Skeletal muscle satellite cell (primary cell): Measurements from ENCODE around the gene MAMDC4.

Experiments
- H3K27me3 ChIP-seq: 2 replicates; pipeline ENCODE4 v1.7.0; 2013; ENCODE audit warnings: low read length; ENCODE audit not compliant: control insufficient read depth, insufficient read depth
- H3K36me3 ChIP-seq: 2 replicates; pipeline ENCODE4 v1.7.0; 2013; ENCODE audit warnings: mild to moderate bottlenecking, control low read depth, low read length; ENCODE audit not compliant: insufficient read depth
- H3K4me1 ChIP-seq: 2 replicates; pipeline ENCODE4 v1.7.0; 2013; ENCODE audit warnings: low read length; ENCODE audit not compliant: control insufficient read depth, insufficient read depth
- H3K4me2 ChIP-seq: 2 replicates; pipeline ENCODE4 v1.7.0; 2013; ENCODE audit warnings: mild to moderate bottlenecking, low read length
- H3K4me3 ChIP-seq: 2 replicates; pipeline ENCODE4 v1.7.0; 2013; ENCODE audit warnings: low read length
- H3K9ac ChIP-seq: 2 replicates; pipeline ENCODE4 v1.7.0; 2013; ENCODE audit warnings: mild to moderate bottlenecking, low read depth, low read length, moderate library complexity
- H3K9me3 ChIP-seq: replicated peaks from 2 replicates; pipeline ENCODE4 v1.7.0; 2013; ENCODE audit warnings: mild to moderate bottlenecking, control low read depth, low read length

The MAMDC4 gene

DNA sequence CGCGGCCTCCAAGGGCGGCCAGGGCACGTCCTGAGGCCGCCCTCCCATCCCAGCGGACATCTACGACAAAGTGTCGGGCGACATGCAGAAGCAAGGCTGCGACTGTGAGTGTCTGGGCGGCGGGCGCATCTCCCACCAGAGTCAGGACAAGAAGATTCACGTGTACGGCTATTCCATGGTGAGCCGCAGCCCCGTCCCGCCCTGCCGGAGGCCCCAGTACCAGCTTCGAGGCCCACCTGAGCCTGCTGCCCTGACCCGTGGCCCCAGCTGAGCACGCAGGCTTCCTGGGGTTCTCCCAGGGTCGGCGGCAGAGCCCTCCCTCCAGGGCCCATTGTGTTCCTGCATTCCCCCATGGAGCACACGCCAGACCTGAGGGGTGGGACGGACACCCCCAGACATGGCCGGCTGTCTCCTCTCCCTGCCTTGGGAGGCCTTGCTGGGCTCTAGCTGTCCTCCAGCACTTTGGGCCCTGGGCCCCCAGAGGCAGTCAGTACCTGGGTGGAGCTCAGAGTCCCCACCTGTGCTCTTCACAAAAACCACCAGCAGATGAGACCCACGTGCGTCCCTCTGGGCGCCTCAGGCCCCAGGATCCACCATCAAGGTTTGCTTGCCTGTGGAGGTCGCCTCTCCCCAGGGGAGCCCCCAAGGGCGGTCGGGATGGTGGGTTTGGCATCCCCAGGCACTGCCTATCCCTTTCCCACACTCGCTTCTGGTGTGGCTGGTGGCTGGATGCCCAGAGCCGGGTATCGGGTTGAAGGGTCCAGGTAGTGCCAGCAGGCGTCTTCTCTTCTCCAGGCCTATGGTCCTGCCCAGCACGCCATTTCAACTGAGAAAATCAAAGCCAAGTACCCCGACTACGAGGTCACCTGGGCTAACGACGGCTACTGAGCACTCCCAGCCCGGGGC, 1.9 kb upstream of the MAMDC4 start:
- Histone ChIP-seq H3K9me3 (no peaks in the 10 kb centered on the region), H3K9ac (peak overlapping the region; percentile 86), H3K4me3 (peak overlapping the region; percentile 98), H3K4me1 (peaks cover 19% of the 10 kb centered on the region), H3K27me3 (peaks cover 4% of the 10 kb centered on the region), H3K4me2 (peak overlapping the region; percentile 100), H3K36me3 (peaks cover 9% of the 10 kb centered on the region)

DNA sequence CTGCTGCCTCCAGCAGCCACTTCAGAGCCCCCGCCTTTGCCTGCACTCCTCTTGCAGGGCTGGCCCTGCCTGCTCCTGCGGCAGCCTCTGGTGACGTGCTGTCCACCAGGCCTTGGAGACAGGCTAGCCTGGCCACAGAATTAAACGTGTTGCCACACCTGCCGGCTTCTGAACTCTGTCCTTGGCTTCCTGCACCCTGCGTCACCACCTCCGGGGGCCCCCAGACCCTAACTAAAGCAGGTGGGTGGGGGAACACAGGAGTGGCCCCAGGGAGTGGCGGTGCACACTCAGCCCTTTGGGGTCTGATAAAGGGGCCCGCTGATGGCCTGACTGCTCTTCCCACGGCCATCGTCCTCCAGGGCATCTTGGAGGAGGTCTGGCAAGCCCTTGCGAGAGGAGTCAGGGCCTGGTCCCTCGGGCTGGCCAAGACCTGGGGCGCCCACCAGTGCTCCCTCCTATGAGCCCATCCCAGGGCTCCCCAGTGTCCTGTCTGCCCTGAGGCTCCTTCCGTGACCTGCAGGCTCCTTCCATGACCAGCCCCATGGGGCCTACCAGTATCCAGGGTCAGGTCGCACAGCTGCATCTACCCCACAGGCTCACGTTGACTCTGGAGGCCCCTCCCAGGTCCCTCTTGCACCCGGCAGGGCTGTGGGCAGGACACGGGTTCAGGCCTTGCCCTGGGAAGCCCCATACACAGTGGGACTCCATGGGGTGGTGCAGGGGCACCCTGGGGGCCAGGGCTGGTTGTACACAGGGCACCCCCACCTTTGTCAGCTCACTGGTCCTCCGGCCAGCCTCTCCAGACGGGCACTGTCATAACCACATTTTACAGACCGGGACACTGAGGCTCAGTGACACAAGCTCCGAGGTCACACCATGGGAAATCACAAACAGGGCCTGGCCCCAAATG, 1.0 kb upstream of the MAMDC4 start:
- Histone ChIP-seq H3K9ac (no peak overlapping the region), H3K36me3 (peaks cover 9% of the 10 kb centered on the region), H3K27me3 (peaks cover 4% of the 10 kb centered on the region), H3K4me2 (peak overlapping the region; percentile 100), H3K4me3 (no peak overlapping the region), H3K4me1 (peaks cover 19% of the 10 kb centered on the region), H3K9me3 (no peaks in the 10 kb centered on the region)

GRCh38 chr9:136852664-136853595, 784 bp downstream of the MAMDC4 start:
- no peak overlapping the region for H3K4me3 ChIP-seq
- H3K9ac ChIP-seq: no peak overlapping the region
- H3K36me3 ChIP-seq: peaks cover 9% of the 10 kb centered on the region

GRCh38 chr9:136853596-136854112, 1.5 kb downstream of the MAMDC4 start:
- Histone ChIP-seq H3K9ac (no peak overlapping the region), H3K4me3 (no peak overlapping the region), H3K4me2 (no peak overlapping the region), H3K4me1 (peaks cover 13% of the 10 kb centered on the region), H3K27me3 (no peaks in the 10 kb centered on the region), H3K36me3 (peaks cover 9% of the 10 kb centered on the region), H3K9me3 (no peaks in the 10 kb centered on the region)

More at GRCh38 chr9:136852664-136853595, 784 bp downstream of the MAMDC4 start:
- Histone ChIP-seq H3K4me1 (peaks cover 15% of the 10 kb centered on the region), H3K9me3 (no peaks in the 10 kb centered on the region), H3K4me2 (no peak overlapping the region), H3K27me3 (no peaks in the 10 kb centered on the region)

DNA sequence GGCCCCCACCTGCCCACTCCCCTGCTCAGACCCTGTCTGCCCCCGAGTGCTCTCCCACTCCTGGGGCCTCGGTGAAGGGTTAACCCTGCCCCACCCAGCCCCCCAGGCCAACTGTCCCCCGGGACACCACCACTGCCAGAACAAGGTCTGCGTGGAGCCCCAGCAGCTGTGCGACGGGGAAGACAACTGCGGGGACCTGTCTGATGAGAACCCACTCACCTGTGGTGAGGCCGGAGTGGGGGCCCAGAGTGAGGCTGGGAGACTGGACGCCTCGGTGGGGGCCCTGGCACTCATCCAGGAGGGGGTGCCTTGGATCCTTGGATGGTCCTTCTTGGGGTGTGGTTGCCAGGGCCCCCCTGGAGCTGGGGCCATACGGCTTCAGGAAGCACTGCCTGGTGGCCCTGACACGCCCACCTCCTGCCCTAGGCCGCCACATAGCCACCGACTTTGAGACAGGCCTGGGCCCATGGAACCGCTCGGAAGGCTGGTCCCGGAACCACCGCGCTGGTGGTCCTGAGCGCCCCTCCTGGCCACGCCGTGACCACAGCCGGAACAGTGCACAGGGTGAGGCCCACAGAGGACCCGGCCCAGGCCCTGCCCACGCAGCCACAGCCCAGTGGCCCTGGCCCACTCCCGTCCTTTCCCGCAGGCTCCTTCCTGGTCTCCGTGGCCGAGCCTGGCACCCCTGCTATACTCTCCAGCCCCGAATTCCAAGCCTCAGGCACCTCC, 2.1 kb downstream of the MAMDC4 start:
- Histone ChIP-seq H3K4me2 (no peak overlapping the region), H3K36me3 (peaks cover 9% of the 10 kb centered on the region), H3K9me3 (no peaks in the 10 kb centered on the region), H3K27me3 (no peaks in the 10 kb centered on the region), H3K4me1 (peaks cover 19% of the 10 kb centered on the region), H3K9ac (no peak overlapping the region), H3K4me3 (no peak overlapping the region)

- Histone ChIP-seq H3K9ac (no peak overlapping the region), H3K9me3 (no peaks in the 10 kb centered on the region), H3K4me1 (peaks cover 21% of the 10 kb centered on the region)
These were observed 2.8 kb downstream of the MAMDC4 start for GRCh38 chr9:136854842-136855460.

DNA sequence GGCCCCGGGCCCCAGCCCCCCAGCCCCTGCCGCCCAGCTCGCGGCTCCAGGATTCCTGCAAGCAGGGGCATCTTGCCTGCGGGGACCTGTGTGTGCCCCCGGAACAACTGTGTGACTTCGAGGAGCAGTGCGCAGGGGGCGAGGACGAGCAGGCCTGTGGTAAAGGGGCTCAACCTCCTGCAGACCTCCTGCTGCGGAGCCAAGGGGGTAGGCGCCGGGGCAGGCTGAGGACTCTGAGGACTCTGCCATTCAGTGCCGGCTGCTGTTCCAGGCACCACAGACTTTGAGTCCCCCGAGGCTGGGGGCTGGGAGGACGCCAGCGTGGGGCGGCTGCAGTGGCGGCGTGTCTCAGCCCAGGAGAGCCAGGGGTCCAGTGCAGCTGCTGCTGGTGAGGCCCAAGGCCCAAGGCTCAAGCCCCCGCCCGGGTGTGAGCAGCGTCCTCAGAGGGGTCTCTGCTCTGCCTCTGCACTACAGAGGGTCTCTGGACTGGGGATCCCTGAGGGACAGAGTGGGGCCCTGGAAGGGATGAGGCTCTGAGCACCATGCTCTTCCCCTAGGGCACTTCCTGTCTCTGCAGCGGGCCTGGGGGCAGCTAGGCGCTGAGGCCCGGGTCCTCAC, 3.4 kb downstream of the MAMDC4 start:
- no peak overlapping the region for H3K4me3 ChIP-seq
- peaks cover 4% of the 10 kb centered on the region for H3K36me3 ChIP-seq
- H3K4me1 ChIP-seq: peaks cover 15% of the 10 kb centered on the region
- H3K4me2 ChIP-seq: no peak overlapping the region
- no peaks in the 10 kb centered on the region for H3K9me3 ChIP-seq
- no peaks in the 10 kb centered on the region for H3K27me3 ChIP-seq
- H3K9ac ChIP-seq: no peak overlapping the region

More at GRCh38 chr9:136854842-136855460, 2.8 kb downstream of the MAMDC4 start:
- H3K4me2 ChIP-seq: no peak overlapping the region
- no peak overlapping the region for H3K4me3 ChIP-seq
- peaks cover 9% of the 10 kb centered on the region for H3K36me3 ChIP-seq
- H3K27me3 ChIP-seq: no peaks in the 10 kb centered on the region

GRCh38 chr9:136856079-136856476, 3.9 kb downstream of the MAMDC4 start:
- Histone ChIP-seq H3K36me3 (peaks cover 7% of the 10 kb centered on the region), H3K9ac (no peak overlapping the region), H3K4me1 (peaks cover 12% of the 10 kb centered on the region), H3K4me2 (no peak overlapping the region), H3K4me3 (no peak overlapping the region), H3K27me3 (no peaks in the 10 kb centered on the region), H3K9me3 (no peaks in the 10 kb centered on the region)

- Histone ChIP-seq H3K9me3 (no peaks in the 10 kb centered on the region), H3K36me3 (peaks cover 11% of the 10 kb centered on the region), H3K27me3 (no peaks in the 10 kb centered on the region), H3K4me2 (no peak overlapping the region), H3K9ac (no peak overlapping the region), H3K4me1 (peaks cover 12% of the 10 kb centered on the region), H3K4me3 (no peak overlapping the region)
These were observed 4.5 kb downstream of the MAMDC4 start for GRCh38 chr9:136856541-136857141.
